Islet precursor cell (in vitro differentiated cells): ENCODE data around the gene TMPRSS6.

Experiments used
- DNase-seq: peaks from one replicate; pipeline ENCODE4 v3.0.0-alpha.2; 2018

TMPRSS6 gene

DNA sequence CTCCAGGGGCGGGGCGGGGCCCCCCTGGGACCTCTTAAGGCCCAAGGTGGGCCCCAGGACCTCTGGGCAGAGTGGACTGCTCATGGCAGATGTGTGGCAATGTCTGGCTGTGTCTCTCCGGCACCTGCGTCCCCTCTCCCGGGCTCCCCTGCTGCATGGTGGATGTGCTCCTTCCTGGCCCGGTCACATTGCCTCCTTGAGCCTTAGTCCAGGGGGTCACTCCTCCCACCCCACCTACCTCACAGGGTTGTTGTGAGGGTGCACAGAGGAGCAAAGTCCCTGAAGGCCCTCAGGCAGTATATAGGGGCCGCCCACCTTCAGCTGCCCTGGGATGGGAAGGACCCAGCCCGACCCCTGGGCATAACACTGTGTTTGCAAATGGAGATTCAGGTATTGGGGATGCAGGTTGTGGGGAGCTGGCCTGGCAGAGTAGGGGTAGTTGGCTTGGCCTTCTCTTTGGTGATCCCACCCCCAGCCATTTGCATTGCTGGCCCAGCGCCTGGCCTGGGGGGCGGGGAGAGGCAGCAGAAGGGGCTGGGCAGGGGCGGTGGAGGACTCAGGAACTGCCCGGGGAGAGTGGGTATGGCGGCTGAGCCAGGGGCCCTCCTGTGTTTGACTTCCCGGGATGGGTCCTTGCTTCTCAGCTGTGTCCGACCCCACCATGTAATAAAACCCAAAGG, 46.7 kb downstream of the TMPRSS6 start:
- no peak for DNase-seq

DNA sequence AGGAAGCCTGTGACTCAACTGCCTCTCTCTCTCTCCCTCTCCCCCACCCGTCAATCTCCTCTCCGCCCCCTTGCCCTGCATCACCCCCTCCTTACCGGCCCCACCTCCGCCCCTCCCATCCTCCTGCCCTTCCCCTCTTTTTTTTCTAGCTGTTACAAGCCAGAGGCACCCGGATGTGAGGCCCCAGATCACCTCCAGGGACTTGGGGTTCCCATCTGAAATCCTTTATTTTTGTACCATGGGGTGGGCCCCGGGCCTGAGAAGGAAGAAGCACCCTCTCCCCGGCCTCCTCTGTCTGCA, 47.2 kb downstream of the TMPRSS6 start:
- no peak for DNase-seq

DNA sequence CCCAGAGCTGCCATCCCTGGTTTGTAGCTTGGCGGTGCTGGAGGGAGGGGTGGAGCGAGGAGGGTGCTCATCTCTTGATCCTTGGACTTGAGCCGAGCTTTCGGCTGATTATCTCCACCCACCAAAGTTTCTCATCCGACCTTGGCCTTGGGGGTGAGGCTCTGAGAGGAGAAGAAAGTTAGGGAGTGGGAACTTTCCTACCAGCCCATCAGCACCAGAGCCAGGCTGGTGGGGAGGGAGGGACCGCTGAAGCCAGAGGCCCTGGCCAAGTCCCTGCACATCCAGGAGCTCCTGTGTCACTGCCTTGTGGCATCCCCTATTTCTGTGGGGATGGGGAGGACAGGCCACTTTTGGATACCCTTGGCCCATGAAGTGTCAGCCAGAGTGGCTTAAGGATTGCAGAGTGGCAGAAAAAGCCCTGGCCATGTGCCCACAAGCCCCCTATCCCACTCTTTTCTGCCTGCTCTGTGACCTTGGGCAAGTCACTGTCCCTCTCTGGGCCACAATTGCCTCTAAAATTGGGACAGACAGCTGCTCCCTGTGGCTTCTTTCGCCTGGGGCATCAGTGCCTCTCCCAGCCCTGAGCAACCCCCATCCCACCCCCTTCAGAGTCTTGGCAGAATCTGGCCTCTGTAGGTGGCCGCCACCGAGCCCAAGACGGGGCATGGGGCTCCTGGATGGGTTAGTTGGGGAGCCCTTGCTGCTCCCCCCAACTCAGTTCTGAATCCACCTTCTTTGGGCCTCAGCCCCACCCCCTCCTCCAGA, 47.7 kb downstream of the TMPRSS6 start:
- DNase-seq: no peak

DNA sequence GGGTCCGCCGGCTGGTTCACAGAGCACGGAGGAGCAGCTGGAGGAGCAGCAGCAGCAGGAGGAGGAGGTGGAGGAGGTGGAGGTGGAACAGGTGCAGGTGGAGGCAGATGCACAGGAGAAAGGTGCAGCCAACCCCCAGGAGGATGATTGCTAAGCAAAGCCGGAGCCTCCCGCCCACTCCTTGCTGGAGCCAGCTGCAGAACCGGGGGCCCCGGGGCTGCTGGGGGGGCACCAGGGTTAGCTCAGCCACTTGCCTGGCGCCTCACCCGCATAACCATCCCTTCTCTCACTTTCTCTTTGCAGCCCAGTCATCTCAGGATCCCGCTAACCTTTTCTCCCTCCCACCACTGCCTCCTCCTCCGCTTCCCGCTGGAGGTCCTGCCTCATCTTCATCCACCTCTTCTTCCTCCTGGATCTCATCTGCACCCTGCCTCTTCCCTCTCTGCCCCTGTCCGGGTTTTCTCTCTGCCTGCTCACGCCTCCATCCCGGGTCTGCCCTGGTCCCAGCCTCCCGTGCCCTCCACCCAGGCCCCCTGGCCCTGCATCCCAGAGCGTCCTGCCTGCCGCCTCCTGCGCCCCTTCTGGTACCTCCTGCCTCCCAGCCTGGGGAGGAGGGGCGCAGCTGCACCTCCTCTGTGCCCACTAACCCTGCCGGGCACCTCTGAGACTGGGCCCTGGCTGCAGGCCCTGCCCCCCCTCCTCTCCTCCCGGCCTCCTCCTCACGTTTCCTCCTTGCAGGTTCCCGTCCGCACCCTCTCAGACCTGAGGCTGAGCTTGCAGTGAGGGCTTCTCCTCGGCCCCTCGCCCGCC, 48.5 kb downstream of the TMPRSS6 start:
- no peak for DNase-seq

DNA sequence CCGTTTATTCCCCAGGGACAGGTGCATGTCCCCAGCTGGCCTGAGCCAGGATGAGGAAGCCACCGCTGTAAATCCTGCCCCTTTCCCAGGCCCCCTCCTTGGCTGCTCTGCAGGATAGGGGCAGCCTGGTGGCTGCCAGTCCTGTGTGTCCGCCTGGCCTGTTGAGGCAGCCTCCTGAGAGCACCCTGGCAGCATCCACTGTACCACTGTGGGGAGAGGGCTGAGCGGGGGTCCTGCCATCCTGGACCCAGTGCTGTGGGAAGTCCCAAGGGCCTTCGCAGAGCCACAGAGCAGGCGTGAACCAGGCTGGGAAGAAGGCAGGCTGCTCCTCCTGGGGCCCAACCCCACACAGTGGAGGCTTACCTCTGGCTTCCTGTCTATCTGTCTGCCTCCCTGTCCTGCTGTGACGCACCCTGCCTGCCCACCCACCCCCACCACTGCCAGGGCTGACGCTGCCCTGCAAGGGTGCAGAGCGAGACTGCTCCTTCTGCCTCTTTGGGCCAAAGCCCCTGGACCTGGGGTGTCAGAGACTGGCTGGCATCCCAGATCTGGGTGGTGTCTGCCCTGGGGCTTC, 49.5 kb downstream of the TMPRSS6 start:
- DNase-seq: no peak

DNA sequence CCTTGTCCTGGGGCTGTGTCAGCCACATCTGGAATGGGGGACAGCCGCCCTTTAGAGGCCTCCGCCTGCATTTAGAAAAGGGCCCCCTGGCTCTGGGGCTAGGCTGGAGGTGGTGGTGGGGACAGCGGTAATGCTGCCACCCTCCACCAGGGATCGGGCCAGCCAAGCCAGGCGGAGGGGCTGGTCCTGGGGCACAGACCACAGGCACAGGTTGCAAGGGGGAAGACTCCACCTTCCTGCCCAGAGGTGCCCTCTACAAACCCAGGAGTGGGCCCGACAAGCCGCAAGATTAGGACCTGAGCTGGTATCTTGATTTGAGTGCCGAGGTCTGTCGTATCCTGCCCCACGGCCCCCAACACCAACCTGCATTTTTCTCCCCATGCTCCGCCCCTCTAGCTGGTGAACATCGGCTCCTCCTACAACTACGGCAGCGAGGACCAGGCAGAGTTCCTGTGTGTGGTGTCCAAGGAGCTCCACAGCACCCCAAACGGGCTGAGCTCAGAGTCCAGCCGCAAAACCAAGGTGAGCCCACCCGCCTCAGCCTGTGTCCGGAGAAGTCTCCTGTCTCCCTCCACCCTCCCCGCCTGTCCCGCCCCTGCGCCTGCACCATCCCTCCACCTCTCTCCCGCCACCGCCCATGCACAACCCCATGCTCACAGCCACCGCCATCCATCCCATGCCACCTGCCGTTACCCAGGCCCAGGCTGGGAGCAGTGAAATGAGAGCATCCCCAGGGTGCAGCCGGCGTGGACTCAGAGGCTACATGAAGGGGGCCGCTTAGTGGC, 50.4 kb downstream of the TMPRSS6 start:
- no peak for DNase-seq

DNA sequence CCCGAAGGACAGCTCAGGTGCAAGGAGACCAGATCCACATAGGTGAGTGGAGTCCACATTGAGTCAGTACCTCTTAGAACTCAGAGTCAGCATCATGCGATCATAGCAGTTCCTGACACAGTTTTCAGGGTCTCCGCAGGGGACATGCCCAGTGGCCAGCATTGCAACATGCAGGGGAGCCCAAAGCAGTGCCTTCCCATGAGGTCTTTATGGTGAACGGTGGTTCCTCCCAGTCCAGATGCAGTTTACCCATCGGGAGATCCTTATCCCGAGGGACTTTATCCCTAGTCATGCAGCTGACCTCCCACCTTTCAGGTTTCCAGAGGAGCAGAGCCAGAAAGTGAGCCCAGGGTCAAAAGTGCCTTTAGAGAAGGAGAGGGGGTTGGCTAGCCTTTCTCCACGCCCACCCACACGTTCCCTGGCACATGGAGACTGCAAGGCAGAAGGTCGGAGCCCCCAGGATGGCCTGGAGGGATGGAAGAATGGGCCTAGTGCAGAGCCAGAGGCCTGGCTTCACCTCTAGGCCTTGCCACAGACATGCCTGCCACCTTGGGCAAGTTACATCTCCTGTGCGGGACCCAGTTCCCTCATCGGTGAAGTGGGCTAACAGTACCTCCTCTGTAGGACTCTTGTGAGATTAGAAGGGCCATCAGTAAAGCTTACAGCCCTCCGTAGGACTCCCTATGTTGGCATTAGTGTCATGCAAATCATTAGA, 51.6 kb downstream of the TMPRSS6 start:
- no peak for DNase-seq

DNA sequence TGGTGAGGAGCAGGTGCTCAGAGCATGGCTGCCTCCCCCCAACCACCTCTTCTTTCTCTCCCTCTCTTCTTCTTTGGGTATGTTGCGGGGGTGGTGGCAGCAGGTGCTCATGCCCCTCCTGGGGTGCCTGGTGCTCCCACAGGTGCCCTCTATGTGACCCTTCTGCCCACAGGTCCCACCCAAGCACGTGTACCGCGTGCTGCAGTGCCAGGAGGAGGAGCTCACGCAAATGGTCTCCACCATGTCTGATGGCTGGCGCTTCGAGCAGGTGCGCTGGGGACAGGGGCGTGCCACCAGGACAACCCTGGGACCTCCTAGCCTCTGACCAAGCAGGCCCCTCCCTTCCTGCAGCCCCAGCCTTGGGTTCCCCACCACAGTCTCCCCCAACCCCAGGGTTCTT, 52.3 kb downstream of the TMPRSS6 start:
- DNase-seq: no peak

DNA sequence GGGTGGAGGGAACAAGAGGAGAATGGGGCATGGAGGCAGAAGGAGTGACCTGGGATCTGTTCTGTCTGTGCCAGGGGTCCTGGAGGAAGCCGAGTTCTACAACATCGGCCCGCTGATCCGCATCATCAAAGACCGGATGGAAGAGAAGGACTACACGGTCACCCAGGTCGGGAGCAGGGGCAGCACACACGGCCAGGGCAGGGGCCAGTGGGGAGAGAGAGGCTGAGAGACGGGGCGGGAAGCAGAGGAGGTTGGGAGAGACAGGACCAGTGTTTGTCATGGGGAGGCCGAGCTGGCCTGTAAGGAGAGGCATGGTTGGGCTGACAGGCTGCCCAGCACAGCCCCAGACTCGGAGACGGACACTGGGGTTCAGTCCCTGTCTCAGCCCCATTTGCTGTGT, 53.3 kb downstream of the TMPRSS6 start:
- DNase-seq: no peak

DNA sequence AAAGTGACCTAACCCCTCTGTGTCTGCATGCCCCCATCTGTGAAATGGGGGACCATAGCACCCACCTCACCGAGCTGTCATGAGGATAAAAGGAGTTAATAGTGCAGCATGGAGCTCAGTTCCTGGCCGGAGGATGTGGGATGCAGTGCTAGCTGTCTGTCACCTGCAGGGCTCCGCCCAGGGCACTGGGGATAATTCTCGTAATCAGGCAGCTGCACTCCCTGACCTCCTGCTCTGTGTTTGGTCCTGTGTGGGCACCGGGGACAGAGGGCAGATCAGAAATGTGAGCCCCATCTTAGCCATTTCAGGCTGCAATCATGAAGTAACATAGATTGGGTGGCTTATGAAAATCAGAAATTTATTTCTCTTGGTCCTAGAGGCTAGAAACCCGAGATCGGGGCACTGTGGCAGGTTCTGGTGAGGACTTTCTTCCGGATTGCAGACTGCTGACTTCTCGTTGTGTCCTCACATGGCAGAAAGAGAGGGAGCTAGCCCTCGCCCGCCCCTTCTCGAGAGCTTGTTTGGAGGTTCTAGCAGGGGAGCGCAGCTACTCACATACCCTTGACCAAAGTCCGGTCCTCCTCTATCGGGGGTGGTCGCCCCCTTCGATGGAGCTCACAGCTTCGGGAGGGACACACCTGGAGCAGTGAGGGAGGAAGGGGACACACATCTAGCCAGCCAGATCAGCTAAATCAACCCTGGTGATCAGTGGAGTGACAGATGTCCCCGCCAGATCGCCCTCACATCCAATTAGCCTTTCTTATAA, 54.7 kb downstream of the TMPRSS6 start:
- DNase-seq: no peak

DNA sequence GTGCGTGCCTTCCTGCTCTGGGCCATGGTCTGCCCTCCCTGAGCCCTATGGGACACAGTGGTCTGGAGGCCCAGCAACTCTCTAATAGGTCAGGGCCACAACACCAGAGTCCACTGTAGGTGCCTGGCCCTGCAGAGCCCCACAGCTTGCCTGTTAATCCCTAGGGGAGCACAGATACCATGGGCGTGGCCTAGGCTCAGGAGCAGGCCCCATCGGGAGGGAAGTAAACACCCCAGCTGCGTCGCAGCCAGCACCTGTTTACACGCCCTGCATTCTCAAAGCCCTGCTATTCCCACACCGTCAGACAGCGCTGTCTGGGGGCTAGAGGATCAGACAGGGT, 55.5 kb downstream of the TMPRSS6 start:
- no peak for DNase-seq

DNA sequence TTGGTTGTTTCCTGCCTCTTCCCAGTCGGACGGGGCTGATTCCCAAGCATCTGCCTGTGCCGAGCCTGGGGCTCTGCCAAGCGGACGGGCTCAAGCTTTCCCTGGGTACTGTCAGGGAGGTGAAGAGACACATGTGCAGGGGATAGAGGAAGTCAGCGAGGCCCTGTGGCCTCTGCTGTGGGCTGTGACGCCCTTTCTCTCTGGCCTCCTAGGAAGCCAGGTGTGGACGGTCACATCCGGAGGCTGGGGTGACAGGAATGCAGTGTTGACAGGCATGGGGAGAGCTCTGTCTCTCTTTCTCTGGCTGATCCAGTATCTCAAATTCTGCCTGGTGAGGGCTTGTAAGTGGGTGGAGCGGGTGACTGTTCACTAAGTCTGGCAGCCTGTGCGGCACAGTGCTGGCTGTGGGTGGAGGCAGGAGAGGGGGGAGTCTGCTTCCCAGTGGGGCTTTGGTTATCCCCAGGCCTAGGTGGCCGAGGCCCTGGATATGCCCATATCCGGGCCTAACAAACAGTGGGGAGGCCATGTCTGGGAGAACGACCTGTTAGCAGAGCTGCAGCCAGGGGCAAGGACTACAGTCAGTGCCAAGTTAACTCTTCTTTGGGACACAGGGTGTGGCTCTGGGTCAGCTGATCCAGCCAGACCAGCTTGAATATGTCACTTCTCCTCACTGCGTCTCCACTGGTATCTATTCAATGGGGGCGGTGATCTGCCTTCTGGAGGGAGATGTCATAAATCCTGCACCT, 56.0 kb downstream of the TMPRSS6 start:
- no peak for DNase-seq

DNA sequence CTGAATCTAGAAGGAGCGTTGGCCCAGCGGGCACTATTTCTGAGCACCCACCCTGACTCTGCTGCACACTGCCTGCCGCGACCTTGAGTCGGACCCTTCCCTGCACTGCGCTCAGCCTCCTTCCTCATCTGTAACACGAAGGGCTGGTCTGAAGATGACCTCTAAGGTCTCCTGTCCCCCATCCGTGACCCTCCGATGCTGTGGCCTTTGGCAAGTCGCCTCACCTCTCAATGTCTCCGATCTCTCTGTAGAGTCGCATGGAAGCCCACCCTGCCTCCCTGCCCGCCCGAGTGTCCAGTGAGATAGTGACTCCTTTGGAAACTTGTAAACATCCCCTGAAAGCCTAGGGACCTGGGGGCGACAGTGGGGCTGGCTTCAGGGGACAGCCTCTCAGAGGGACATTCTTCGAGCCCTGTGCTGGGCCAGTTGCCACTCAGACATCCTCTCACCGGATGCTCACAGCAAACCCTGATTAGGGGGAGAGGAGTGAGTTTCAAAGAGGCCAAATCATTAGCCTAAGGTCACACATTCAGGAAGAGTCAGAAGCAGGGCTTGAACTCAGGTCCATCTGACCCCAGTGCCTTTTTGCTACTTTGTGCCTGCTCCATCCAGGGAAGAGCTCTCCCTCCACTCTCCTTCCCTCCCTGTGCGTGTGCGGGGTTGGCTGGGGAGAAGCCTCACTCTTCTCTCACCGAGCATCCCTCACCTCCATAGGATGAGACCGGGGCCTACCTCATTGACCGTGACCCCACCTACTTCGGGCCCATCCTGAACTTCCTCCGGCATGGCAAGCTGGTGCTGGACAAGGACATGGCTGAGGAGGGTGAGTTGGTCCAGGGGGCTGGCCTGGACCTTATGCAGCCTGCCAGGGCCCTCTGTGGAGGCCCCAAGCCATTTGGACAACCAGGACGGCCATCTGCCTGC, 56.9 kb downstream of the TMPRSS6 start:
- no peak for DNase-seq

DNA sequence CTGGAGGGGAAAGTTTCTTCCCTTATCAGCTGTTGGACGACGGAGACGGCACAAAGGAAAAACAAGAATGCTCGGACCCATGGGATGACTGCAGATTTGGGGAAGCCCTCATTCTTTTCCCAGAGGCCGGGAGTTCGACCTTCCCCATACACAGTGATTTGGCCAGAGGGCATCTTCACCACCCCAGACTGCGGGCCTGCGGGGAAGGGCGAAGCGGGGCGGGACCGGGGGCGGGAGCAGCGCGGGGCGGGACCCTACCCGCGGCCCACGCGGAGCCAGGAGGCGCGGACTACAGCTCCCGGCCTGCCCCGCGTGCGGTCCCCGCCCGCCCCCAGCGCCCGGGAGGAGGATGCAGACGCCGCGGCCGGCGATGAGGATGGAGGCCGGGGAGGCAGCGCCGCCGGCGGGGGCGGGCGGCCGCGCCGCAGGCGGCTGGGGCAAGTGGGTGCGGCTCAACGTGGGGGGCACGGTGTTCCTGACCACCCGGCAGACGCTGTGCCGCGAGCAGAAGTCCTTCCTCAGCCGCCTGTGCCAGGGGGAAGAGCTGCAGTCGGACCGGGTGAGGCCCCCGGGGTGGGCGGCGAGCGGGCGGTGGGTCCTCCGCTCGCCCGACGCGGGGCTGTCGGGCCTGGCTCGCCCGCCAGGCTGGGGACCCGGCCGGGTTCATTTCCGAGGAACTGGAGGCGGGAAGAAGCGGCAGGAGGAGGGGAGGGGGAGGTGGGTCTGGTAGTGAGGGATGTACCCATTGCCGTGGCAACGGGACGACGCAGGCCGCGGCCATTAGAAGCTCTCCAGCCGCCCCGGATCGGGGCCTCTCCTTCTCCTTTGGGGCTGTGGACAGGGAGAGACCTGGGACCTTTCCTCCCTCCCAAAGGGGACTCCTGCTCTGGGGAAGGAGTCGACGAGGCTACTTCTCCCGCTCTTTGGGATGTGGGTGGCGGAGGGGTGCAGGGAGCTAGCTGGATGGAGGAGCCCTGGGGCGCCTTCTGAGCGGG, 57.8 kb downstream of the TMPRSS6 start, which contains the start of gene KCTD17:
Gene KCTD17 (plus strand): TSS at position 352 of the 995 bp plus-strand sequence. CDS start 19 bp downstream, at position 371.
- DNase-seq: peak; percentile 76

DNA sequence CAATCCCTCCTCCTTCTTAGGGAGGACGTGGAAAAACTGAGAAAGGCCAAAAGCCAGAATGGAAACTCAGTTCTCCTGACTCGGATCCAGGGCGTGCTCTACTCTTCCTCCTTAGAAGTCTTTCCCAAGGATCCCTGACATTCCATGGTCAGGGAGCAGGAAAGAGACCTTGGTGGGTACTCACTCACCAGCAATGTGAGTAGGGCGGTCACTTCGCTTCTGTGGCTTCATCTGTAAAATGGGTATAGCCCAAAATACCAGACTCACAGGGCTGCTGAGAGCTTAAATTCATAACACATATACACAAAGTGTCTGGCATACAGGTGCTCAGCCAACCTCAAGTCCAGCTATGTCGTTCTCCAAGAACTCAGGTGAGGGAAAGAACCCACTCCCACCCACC, 58.6 kb downstream of the TMPRSS6 start:
- no peak for DNase-seq

DNA sequence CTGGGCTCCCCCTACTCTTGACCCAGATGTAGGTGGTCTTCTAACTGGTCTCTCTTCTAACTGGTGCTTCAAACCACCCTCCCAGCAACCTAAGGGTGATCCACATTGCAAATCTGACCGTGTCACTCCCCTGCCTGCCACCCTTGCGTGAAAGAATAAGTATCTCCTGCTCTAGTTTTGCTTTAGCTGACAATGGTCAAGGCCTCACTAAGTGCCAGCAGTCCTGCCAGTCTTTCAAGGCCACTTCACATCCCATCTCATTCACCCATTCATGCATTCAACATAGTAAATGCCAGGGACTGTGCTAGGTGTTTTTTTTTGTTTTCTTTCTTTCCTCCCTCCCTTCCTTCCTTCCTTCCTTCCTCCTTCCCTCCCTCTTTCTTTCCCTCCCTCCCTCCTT, 60.3 kb downstream of the TMPRSS6 start:
- no peak for DNase-seq

DNA sequence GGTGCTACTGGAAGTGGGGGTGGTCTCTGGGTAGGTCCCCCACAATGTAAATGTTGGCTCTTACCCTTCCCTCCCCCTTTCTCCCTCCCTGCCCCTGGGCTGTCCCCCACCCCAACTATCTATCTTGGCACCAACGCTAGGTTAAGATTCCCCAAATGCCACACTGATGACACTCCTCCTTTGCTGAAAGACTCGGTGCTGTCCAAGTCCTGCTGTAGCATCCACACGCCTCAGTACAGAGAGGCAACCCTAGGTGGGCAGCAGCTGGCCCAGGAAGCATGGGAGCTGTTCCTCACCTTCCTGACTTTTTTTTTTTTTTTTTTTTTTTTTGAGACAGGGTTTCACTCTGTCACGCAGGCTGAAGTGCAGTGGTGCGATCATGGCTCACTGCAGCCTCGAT, 61.4 kb downstream of the TMPRSS6 start:
- no peak for DNase-seq

DNA sequence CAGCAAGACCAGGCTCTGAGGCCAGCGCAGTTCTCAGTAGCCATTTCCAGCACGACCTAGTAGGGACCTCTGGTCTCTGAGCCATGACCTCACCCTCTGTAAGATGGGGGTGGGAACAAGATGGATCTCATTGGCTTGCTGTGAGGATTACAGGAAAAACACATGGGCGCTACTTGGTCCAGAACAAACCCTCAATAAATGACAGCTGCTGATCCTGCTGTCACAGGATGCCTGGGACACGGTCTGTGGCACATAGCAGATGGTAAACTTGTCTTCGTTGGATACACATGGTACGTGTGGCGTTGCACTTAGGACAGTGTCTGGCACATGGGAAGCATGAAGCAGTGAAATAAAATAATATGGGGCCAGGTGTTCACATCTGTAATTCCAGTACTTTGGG, 62.5 kb downstream of the TMPRSS6 start:
- no peak for DNase-seq
